Calu3 (cell line): ENCODE data around the gene GNB1L. TPM values are rescaled to one million over a fixed set of nuclear protein-coding genes. Genes with fewer than 3 reads are reported as not detected.

Source experiments
- BruUV-seq: library from RNA; stranded (reverse); fragments of 400-500 nt; replicated peaks from 2 replicates; lab custom pipeline; 2021; lab: Mats Ljungman, UMichigan
- CTCF ChIA-PET: fragments of 300-600 bp; sonication (Branson Sonifier 250); formaldehyde crosslinking; loops from one replicate; lab custom pipeline; 2022; ENCODE audit warnings: antibody characterized with exemption; lab: Charles Lee
- DNase-seq: peaks from one replicate; pipeline ENCODE4 v3.0.0; 2022
- H3K27ac Mint-ChIP-seq: one replicate; pipeline ENCODE4 v1.8.0; 2022; ENCODE audit warnings: mixed read lengths; ENCODE audit not compliant: unreplicated experiment
- H3K27me3 Mint-ChIP-seq: one replicate; pipeline ENCODE4 v1.8.0; 2022; ENCODE audit warnings: mixed read lengths; ENCODE audit not compliant: unreplicated experiment
- H3K36me3 Mint-ChIP-seq: one replicate; pipeline ENCODE4 v1.8.0; 2022; ENCODE audit warnings: mild to moderate bottlenecking, moderate library complexity, mixed read lengths; ENCODE audit not compliant: insufficient read depth, unreplicated experiment
- H3K4me1 Mint-ChIP-seq: one replicate; pipeline ENCODE4 v1.8.0; 2022; ENCODE audit warnings: mild to moderate bottlenecking, low read depth, mixed read lengths; ENCODE audit not compliant: unreplicated experiment
- H3K4me3 Mint-ChIP-seq: one replicate; pipeline ENCODE4 v1.8.0; 2022; ENCODE audit warnings: mild to moderate bottlenecking, low read depth, moderate library complexity, mixed read lengths; ENCODE audit not compliant: unreplicated experiment
- H3K9me3 Mint-ChIP-seq: one replicate; pipeline ENCODE4 v1.8.0; 2022; ENCODE audit warnings: low read depth, mixed read lengths; ENCODE audit not compliant: unreplicated experiment
- CTCF ChIP-seq: fragments of 200-600 bp; IDR thresholded peaks from one replicate; pipeline ENCODE4 v1.8.0; 2022; ENCODE audit warnings: antibody characterized with exemption; ENCODE audit not compliant: unreplicated experiment
- intact Hi-C: fragments of 100-400 bp; cut with micrococcal nuclease; formaldehyde crosslinking; loops from one replicate; pipeline ENCODE4 v1.10.0; 2022; ENCODE audit not compliant: unreplicated experiment
- total RNA-seq: library from RNA; stranded (reverse); gene quantifications from 2 replicates; pipeline ENCODE4 v1.2.3, GENCODE V29; 2022

GNB1L gene
- total RNA-seq, 1 experiment from 2014 or later = 13.0 TPM

GRCh38 chr22:19812910-19813309 lies 41.8 kb downstream of the GNB1L start:
- H3K4me3 Mint-ChIP-seq = no peak overlapping the region
- H3K9me3 Mint-ChIP-seq = no peaks in the 10 kb centered on the region
- H3K36me3 Mint-ChIP-seq = no peaks in the 10 kb centered on the region
- H3K4me1 Mint-ChIP-seq = no peaks in the 10 kb centered on the region
- CTCF ChIA-PET = no interaction called here
- H3K27ac Mint-ChIP-seq = no peak overlapping the region
- TF ChIP-seq CTCF = no peak
- intact Hi-C loops = no loop called here
- no peak for DNase-seq
- BruUV-seq = no TSS peak
- no peaks in the 10 kb centered on the region for H3K27me3 Mint-ChIP-seq

DNA sequence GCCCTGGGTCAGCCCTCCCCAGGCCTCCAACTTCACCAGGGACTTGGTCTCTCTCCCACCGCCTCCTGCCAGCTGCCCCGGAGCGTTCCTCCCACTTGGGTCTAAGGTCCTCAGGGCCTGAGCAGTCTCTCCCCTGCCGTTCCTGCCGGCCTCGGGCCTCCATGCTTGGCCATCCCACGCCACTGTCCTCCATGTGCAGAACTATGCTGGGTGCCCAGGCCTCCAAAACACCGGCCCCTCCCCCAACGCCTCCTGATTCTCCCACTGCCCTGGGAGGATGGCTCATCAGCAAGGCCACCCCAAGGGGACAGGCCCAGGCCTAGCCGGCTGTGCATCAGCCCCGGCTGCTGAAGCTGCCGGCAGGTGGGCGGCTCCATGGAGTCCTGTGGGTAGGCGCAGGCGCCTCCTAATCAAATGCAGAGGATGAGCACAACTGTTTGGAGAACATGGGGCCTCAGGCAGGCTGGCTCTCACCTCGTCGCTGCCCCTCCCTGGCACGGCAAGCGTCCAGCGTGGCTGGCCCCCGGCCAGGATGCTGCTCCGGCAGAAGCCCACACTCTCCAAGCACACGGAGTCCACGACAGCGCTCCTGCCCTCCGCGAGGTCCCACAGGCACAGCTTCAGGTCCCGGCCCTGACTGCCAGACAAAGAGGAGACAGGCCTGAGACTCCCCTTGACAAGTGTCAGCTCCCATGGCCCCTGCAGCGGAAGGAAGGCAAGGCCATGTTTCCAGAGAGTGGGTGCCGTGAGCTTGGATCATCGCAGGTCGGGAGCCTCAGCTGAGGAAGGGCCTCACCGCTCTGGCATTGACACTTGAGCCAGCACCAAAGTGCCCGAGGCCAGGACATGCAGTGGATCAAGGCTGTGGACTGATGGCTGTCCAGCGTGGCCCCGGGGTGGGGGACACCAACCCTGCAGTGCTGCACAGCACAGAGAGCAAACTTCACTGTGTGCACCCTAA lies 42.6 kb downstream of the GNB1L start:
- Mint-ChIP-seq H3K27ac (no peak overlapping the region), H3K4me1 (peaks cover 2% of the 10 kb centered on the region), H3K4me3 (no peak overlapping the region), H3K9me3 (no peaks in the 10 kb centered on the region), H3K27me3 (no peaks in the 10 kb centered on the region), H3K36me3 (peaks cover 5% of the 10 kb centered on the region)
- DNase-seq = no peak
- intact Hi-C loops = no loop called here
- no peak for TF ChIP-seq CTCF
- no TSS peak for BruUV-seq
- CTCF ChIA-PET = no interaction called here

DNA sequence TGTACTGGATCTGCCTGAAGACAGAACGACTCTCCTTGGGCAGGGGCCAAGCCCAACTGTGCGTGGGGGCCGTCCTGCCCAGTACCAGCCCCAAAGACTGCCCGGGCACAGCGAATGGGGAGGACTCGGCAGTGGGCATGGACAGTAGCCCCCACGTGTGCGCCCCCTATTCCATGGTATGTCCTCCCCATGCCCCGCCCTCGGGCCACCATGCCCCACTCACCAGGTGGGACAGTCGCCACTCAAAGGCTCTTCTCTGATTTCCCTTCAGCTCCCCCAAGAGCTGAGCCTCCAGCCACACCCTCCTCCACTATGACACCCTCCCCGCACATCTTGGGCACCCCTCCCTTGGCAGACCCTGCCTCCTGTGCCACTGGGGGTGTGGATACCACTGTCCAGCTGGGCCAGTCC lies 43.5 kb downstream of the GNB1L start:
- CTCF ChIA-PET = no interaction called here
- no peak for DNase-seq
- intact Hi-C loops = no loop called here
- Mint-ChIP-seq H3K36me3 (peaks cover 14% of the 10 kb centered on the region), H3K27ac (no peak overlapping the region), H3K4me1 (peaks cover 11% of the 10 kb centered on the region), H3K9me3 (no peaks in the 10 kb centered on the region), H3K4me3 (no peak overlapping the region), H3K27me3 (no peaks in the 10 kb centered on the region)
- no TSS peak for BruUV-seq
- no peak for TF ChIP-seq CTCF

DNA sequence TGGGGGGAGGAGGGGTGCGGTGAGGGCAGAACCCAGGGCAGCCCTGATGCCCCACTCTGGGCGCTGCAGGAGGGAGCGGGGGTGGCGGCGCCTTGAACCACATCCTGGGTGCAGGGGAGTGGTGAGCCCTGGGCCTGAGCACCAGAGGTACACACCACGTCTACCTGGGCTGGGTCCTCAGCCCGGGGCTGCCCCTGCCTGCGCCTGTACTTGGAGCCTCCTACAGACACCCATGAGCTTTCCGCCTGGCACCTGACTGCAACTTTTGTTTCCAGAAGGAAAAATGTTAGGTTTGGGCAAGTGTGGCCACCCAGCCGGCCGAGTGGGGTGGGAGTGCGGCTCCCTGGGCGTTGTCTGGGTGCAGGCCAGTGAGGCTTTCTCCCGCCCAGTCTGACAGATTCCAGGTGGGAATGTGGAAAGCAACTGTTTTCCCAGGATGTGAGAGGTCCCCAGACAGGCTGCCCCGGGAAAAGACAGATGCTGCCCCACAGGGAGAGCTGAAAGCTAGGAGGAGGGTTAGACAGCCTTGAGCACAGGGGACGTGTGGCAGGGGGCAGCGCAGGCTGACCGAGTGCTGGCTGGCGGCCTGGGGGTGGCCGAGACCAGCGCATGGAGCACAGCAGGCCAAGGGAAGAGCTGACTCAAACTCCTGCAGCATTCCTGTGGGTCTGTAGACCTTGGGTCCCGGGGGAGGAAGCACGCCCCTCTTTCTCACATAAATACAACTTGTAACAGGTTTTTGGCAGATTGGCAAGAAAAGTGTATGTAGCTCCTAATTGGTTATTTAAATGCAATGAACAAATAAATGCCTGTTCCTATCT lies 44.1 kb downstream of the GNB1L start:
- H3K4me1 Mint-ChIP-seq = peaks cover 17% of the 10 kb centered on the region
- no peak overlapping the region for H3K27ac Mint-ChIP-seq
- H3K27me3 Mint-ChIP-seq = no peaks in the 10 kb centered on the region
- no peak for TF ChIP-seq CTCF
- H3K36me3 Mint-ChIP-seq = peaks cover 18% of the 10 kb centered on the region
- no peak overlapping the region for H3K4me3 Mint-ChIP-seq
- BruUV-seq = no TSS peak
- DNase-seq = no peak
- CTCF ChIA-PET = no interaction called here
- H3K9me3 Mint-ChIP-seq = no peaks in the 10 kb centered on the region
- intact Hi-C loops = no loop called here
